Activated CD8-positive, alpha-beta T cell treated with anti-CD3 and anti-CD28 coated beads for 36 hours (primary cell): ENCODE results near the gene ATXN7L1. TPM values are rescaled to one million over a fixed set of nuclear protein-coding genes. Genes with fewer than 3 reads are reported as not detected.

Source experiments
- ATAC-seq: fragments of 200-7000 bp; cut with Tn5 transposase; one replicate; pipeline ENCODE4 v1.10.0; 2021; ENCODE audit warnings: mild to moderate bottlenecking, moderate library complexity
- CTCF ChIA-PET: fragments of 350-600 bp; sonication (Branson Sonifier 250); formaldehyde crosslinking; loops from one replicate; lab custom pipeline; 2021; ENCODE audit warnings: antibody characterized with exemption; lab: Charles Lee
- POLR2A ChIA-PET: fragments of 350-600 bp; sonication (Branson Sonifier 250); formaldehyde crosslinking; loops from one replicate; lab custom pipeline; 2021; ENCODE audit warnings: antibody characterized with exemption; lab: Charles Lee
- DNase-seq: peaks from one replicate; pipeline ENCODE4 v3.0.0-alpha.2; 2020
- H3K27ac Mint-ChIP-seq: one replicate; pipeline ENCODE4 v1.8.0; 2021; ENCODE audit warnings: mild to moderate bottlenecking, mixed read lengths
- H3K27me3 Mint-ChIP-seq: one replicate; pipeline ENCODE4 v1.8.0; 2021; ENCODE audit warnings: mixed read lengths
- H3K36me3 Mint-ChIP-seq: one replicate; pipeline ENCODE4 v1.8.0; 2021; ENCODE audit warnings: low read depth, mixed read lengths
- H3K4me1 Mint-ChIP-seq: one replicate; pipeline ENCODE4 v1.8.0; 2021; ENCODE audit warnings: low read depth, mixed read lengths
- H3K4me3 Mint-ChIP-seq: one replicate; pipeline ENCODE4 v1.8.0; 2021; ENCODE audit warnings: mild to moderate bottlenecking, moderate library complexity, mixed read lengths
- H3K9me3 Mint-ChIP-seq: one replicate; pipeline ENCODE4 v1.8.0; 2021; ENCODE audit warnings: mixed read lengths
- intact Hi-C: fragments of 100-400 bp; cut with micrococcal nuclease; formaldehyde crosslinking; loops from one replicate; pipeline ENCODE4 v1.10.0; 2022
- total RNA-seq, 2 experiments: library from RNA; stranded (reverse); gene quantifications; one replicate each; pipeline ENCODE4 v1.2.3, GENCODE V29; 2021
- TF ChIP-seq, protein P1 (sequence below): fragments of 200-600 bp; IDR thresholded peaks from one replicate; pipeline ENCODE4 v1.8.0; 2022; ENCODE audit warnings: antibody characterized with exemption, mild to moderate bottlenecking

ATXN7L1 gene
- total RNA-seq, 2 experiments from 2014 or later = 4.8 to 5.3 TPM

DNA sequence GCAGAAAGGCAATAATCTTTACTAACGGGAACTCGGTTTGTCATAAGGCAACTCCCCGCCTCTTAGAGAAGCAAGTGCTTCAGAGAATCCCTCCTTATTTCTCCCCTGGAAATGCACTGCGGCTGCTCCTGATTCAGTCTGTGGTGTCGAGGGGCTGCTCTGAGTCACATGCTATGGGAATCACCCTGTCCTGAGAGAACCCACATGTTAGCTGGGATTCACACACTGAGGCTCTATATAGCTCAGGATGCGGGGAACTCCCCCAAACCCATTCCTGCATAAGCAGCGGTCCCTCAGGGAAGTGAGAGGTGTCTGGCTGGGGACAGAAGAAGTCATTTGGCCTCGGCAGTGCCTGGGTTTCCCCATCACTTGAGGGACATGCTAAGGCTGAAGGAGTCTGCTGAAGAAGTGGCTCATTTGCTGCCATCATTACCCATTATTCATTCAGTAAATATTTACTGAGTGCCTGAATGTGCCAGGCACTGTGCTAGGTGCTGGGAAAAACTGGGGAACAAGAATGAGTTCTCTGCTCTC, 87.5 kb downstream of the ATXN7L1 start:
- H3K36me3 Mint-ChIP-seq = no peaks in the 10 kb centered on the region
- TF ChIP-seq, protein P1, sequence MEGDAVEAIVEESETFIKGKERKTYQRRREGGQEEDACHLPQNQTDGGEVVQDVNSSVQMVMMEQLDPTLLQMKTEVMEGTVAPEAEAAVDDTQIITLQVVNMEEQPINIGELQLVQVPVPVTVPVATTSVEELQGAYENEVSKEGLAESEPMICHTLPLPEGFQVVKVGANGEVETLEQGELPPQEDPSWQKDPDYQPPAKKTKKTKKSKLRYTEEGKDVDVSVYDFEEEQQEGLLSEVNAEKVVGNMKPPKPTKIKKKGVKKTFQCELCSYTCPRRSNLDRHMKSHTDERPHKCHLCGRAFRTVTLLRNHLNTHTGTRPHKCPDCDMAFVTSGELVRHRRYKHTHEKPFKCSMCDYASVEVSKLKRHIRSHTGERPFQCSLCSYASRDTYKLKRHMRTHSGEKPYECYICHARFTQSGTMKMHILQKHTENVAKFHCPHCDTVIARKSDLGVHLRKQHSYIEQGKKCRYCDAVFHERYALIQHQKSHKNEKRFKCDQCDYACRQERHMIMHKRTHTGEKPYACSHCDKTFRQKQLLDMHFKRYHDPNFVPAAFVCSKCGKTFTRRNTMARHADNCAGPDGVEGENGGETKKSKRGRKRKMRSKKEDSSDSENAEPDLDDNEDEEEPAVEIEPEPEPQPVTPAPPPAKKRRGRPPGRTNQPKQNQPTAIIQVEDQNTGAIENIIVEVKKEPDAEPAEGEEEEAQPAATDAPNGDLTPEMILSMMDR = no peak
- no peak overlapping the region for H3K4me3 Mint-ChIP-seq
- H3K4me1 Mint-ChIP-seq = peaks cover 5% of the 10 kb centered on the region
- CTCF ChIA-PET = no interaction called here
- POLR2A ChIA-PET = no interaction called here
- H3K9me3 Mint-ChIP-seq = no peaks in the 10 kb centered on the region
- H3K27ac Mint-ChIP-seq = no peak overlapping the region
- intact Hi-C loops = no loop called here
- H3K27me3 Mint-ChIP-seq = no peaks in the 10 kb centered on the region
- DNase-seq = no peak
- no peak for ATAC-seq

DNA sequence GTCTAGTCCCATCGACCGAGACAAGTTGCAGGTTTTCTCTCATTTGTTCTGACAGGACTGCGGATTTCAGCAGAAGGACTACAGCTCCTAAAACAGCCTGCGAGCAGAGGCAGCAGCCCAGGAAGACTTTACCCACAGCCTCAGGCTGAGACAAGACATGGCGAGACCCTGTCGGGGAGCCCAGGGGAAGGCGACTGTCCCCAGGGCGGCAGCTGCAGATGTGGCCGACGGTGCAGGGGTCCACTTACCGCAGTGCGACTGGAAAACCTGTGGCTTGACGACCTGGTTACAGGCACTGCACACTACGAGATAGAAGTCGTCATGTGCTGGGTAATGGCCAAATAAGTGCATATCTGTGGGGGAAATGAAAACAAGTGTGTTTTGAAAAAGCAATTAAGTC, 88.0 kb downstream of the ATXN7L1 start:
- H3K36me3 Mint-ChIP-seq = no peaks in the 10 kb centered on the region
- ATAC-seq = no peak
- intact Hi-C loops = no loop called here
- no peaks in the 10 kb centered on the region for H3K27me3 Mint-ChIP-seq
- no peaks in the 10 kb centered on the region for H3K9me3 Mint-ChIP-seq
- peaks cover 6% of the 10 kb centered on the region for H3K4me1 Mint-ChIP-seq
- TF ChIP-seq, protein P1 = no peak
- no peak overlapping the region for H3K4me3 Mint-ChIP-seq
- ChIA-PET POLR2A (no interaction called here), CTCF (no interaction called here)
- no peak overlapping the region for H3K27ac Mint-ChIP-seq
- no peak for DNase-seq

DNA sequence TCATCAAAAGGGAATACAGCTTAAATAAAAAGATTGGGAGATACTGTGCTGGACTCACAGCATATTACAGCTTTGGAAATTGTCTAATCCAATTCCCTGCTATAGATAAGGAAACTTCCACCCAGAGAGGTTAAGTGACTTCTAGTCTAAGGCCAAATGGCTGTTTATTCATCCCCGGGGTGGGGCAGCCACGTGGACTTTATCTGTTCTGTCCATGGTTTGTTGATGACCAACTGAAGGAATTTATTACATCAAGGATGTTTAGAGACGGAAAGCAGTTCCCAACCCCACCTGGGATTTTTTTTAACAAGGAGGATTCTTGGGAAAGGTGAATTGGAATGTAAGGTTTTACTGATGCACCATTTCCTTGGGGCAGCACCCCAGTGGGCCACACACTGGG, 88.6 kb downstream of the ATXN7L1 start:
- DNase-seq = no peak
- POLR2A ChIA-PET = interaction anchor here (1.1 kb wide), 1 partner anchor 9 kb away, joined by 3 read pairs; no protein-coding TSS in a partner anchor
- TF ChIP-seq, protein P1 = no peak
- no peaks in the 10 kb centered on the region for H3K9me3 Mint-ChIP-seq
- ATAC-seq = no peak
- H3K4me3 Mint-ChIP-seq = no peak overlapping the region
- intact Hi-C loops = no loop called here
- no peaks in the 10 kb centered on the region for H3K27me3 Mint-ChIP-seq
- peaks cover 12% of the 10 kb centered on the region for H3K4me1 Mint-ChIP-seq
- no peaks in the 10 kb centered on the region for H3K36me3 Mint-ChIP-seq
- H3K27ac Mint-ChIP-seq = no peak overlapping the region
- CTCF ChIA-PET = interaction anchor here (1.2 to 1.3 kb wide), 2 partner anchors 23 to 38 kb away, joined by 3 to 4 read pairs; no protein-coding TSS in a partner anchor

DNA sequence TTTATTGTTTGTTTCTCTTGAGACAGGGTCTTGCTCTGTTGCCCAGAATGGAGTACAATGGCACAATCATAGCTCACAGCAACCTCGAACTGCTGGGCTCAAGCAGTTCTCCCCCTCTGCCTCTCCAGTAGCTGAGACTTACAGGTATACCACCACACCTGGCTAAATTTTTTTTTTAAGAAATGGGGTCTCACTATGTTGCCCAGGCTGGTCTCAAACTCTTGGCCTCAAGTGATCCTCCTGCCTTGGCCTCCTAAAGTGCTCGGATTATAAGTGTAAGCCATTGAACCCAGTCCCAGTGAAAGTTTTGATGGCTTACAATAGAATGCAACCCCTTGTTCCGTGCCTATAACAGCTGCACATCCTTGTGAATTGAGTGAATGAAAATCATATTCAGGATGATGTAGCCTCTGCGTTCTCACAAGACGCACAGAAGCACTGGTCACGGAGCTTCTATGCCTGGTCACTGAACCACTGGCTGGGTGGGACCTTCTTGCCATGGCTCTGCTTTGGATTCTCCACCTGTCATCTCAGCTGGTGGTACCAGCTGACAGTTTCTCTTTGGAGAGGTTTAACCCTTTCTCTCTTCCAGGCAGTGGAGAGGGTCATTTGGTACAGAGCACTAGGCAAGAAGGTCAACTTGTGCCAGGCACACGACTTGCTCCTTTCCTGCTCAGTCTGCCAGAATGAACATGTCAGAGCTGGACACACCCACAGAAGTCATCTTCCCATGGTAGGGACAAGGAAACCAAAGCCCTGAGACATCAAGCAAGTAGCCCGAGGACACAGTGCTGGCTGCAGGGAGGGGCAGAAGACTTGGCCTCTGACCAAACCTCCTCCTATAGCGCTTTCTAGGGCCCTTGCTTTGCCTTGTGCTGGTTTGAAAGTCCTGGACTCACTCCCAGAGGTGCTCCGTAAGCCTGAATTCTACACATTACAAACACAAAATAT, 89.6 kb downstream of the ATXN7L1 start:
- Mint-ChIP-seq H3K4me1 (peaks cover 20% of the 10 kb centered on the region), H3K27me3 (no peaks in the 10 kb centered on the region), H3K36me3 (no peaks in the 10 kb centered on the region), H3K27ac (no peak overlapping the region), H3K4me3 (no peak overlapping the region), H3K9me3 (no peaks in the 10 kb centered on the region)
- POLR2A ChIA-PET = interaction anchor here (0.7 to 2.0 kb wide), 4 partner anchors 10 to 61 kb away, joined by 3 to 9 read pairs (median 4); no protein-coding TSS in a partner anchor
- intact Hi-C loops = no loop called here
- CTCF ChIA-PET = interaction anchor here (1.1 to 3.2 kb wide), 6 partner anchors 9 to 130 kb away, joined by 3 to 11 read pairs (median 4); no protein-coding TSS in a partner anchor
- DNase-seq (no peak), ATAC-seq (no peak)
- TF ChIP-seq, protein P1 = no peak
